ENCODE data around the gene XPO1.

Gene XPO1

GRCh38 chr2:61538920-61539520 lies 864 bp upstream of the XPO1 start:
- DNase-seq, result peak in 1 of 2 experiments; percentile 62
- no peak for TF ChIP-seq GATA1 (IDR thresholded peaks at IDR 0.05; ENCODE audit: low read depth, low read length)
- TF ChIP-seq POLR2A (IDR thresholded peaks at IDR 0.05; ENCODE audit: low read length), result no peak

DNA sequence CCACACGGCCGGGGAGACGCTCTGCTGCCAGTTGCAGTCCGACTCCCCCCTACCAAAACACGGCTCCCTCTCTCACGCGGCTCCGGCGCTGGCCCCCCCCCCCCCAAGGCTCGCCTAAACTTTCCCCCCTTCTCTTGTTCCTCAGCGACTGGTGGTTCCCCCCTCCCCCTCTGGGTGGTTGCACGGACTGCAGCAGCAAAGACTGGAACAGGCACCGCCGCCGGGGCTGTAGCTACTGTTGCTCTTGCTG lies 281 bp downstream of the XPO1 start:
- TF ChIP-seq GATA1 (IDR thresholded peaks at IDR 0.05; ENCODE audit: low read depth, low read length), result no peak
- TF ChIP-seq POLR2A (IDR thresholded peaks at IDR 0.05; ENCODE audit: low read length), result no peak
- DNase-seq, result no peak

GRCh38 chr2:61537277-61537949 lies 743 bp downstream of the XPO1 start:
- DNase-seq, result peak; percentile 49 to 67
- TF ChIP-seq GATA1 (IDR thresholded peaks at IDR 0.05; ENCODE audit: low read depth, low read length), result no peak

DNA sequence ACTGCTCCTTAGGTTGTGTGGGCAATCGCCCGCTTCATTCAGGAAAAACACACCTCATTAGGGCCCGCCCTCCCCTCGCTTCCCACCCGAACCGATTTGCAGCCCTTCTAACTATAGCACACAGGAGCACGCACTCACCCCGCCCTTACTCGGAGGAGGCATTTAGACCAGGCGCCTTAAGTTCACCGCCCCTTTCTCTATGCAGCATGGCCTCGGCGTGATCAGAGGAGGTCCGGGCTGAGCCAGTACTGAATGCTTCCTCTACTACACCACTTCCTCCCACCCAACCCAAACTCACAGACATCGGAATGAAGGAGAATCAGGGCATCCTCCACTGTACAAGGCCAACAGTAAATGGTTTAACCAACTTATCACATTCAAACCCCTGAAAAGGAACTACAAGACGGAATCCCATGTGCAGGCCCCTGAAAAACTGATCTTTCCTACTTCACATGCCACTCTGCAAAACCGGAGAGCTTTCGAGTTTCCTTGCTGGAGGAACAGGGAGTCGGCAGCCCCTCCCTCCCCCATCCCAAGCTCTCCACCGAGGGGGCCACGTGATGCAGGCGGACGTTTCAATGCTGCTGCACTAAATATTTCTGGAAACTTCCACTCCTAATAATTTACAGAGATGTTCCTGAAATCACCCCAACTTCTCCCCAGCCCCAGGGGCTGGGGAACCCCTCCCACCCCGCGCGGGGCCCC lies 1.4 kb downstream of the XPO1 start:
- peak; percentile 92 to 93 for DNase-seq
- TF ChIP-seq POLR2A (IDR thresholded peaks at IDR 0.05; ENCODE audit: low read length) (peak; percentile 89), GATA1 (IDR thresholded peaks at IDR 0.05; ENCODE audit: low read depth, low read length) (no peak)

DNA sequence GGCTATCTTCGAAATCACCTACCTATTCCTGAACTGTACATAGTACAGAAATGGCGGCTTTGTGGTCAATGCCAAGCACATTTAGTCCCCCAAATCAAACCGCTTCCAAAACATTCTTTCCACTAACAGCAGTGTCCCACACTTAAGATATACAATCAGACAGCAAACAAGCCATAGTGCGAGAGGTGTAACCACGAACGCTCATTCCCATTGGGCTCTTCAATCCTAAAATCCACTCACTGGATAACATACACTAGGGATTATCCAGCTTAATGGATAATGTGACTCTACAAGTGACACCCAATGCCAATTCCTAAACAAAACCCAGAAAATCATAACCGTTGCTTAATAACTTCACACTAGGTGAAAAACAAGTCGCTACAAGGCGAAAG lies 2.0 kb downstream of the XPO1 start:
- DNase-seq, result peak; percentile 50 to 67
- no peak for TF ChIP-seq GATA1 (IDR thresholded peaks at IDR 0.05; ENCODE audit: low read depth, low read length)
- TF ChIP-seq POLR2A (IDR thresholded peaks at IDR 0.05; ENCODE audit: low read length), result no peak

DNA sequence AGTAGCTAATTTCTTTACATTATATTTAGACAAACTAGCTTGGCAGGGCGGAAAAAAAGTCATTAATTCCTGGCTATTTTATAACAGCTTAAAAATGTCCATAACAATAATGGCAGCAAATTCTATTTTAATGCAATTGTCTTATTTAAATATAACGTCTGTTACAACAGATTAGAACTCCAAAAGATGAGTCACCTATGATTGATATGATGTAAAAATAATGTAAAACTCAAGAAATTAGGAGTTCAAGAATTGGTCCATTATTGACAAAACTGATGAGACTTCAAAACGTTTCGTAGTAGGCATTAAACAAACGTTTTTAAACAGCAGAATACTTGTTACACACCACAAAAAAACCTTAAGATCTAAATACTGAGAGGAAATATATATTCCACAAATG lies 2.7 kb downstream of the XPO1 start:
- no peak for TF ChIP-seq POLR2A (IDR thresholded peaks at IDR 0.05; ENCODE audit: low read length)
- no peak for TF ChIP-seq GATA1 (IDR thresholded peaks at IDR 0.05; ENCODE audit: low read depth, low read length)
- DNase-seq, result peak; percentile 20 to 47

DNA sequence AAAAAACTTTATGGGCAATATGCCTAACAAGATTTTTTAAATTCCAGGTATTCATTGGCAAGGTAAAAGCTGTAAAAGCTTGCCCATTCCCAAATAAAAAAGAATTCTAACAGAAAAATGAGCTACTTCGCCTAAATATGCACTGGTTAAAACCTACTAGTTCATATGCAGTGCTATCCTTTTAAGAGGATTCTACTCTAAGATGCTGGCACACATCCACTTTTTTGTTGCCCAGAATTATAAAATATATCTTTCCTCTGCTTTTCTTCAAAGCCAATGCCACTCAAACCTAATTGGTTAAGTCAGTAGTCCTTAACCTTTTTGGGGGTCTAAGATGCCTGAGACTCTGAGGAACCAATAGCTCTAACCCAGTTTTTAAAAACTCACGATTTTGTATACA lies 3.2 kb downstream of the XPO1 start:
- no peak for TF ChIP-seq GATA1 (IDR thresholded peaks at IDR 0.05; ENCODE audit: low read depth, low read length)
- no peak for TF ChIP-seq POLR2A (IDR thresholded peaks at IDR 0.05; ENCODE audit: low read length)
- peak in 1 of 2 experiments; percentile 40 for DNase-seq

DNA sequence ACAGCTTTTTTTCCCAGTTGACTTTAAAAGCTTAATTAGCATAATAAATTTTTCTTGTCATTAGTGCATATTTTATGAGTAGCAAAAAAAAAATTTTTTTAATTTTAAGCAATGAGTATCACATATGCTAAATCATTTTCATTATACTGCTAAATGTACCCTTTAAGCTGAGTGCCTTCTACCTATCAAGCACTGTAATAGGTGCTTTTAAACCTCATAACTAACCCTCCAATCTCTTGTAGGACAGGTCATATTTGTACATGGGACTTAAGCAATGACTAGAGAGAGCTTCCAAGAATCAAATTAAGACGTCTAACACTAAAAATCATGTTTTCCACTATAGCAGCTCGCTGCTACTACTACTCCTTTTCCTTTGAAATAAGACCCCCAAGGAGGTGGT lies 7.4 kb downstream of the XPO1 start:
- no peak for DNase-seq
- no peak for TF ChIP-seq GATA1 (IDR thresholded peaks at IDR 0.05; ENCODE audit: low read depth, low read length)
- no peak for TF ChIP-seq POLR2A (IDR thresholded peaks at IDR 0.05; ENCODE audit: low read length)

GRCh38 chr2:61529944-61530735 lies 8.0 kb downstream of the XPO1 start:
- TF ChIP-seq GATA1 (IDR thresholded peaks at IDR 0.05; ENCODE audit: low read depth, low read length) (no peak), POLR2A (IDR thresholded peaks at IDR 0.05; ENCODE audit: low read length) (no peak)
- DNase-seq, result peak; percentile 23 to 71

DNA sequence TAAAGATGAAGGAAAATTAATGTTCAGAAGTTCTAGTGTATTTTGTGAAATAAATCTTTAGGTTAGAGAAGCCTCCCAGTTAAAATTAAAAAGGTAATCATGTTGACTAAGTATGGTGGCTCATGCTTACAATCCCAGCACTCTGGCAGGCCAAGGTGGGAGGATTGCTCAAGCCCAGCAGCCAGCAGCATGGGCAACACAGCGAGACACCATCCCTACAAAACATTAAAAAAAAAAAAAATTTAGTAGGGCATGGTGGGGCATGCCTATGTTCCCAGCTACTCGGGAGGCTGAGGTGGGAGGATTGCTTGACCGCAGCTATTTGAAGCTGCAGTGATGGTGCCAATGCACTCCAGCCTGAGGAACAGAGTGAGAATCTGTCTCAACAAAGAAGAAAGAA lies 17.9 kb downstream of the XPO1 start:
- TF ChIP-seq POLR2A (IDR thresholded peaks at IDR 0.05; ENCODE audit: low read length) (no peak), GATA1 (IDR thresholded peaks at IDR 0.05; ENCODE audit: low read depth, low read length) (no peak)
- DNase-seq, result no peak

- no peak for TF ChIP-seq GATA1 (IDR thresholded peaks at IDR 0.05; ENCODE audit: low read depth, low read length)
- no peak for TF ChIP-seq POLR2A (IDR thresholded peaks at IDR 0.05; ENCODE audit: low read length)
- no peak for DNase-seq
Observed at GRCh38 chr2:61512768-61513398, 25.3 kb downstream of the XPO1 start.

DNA sequence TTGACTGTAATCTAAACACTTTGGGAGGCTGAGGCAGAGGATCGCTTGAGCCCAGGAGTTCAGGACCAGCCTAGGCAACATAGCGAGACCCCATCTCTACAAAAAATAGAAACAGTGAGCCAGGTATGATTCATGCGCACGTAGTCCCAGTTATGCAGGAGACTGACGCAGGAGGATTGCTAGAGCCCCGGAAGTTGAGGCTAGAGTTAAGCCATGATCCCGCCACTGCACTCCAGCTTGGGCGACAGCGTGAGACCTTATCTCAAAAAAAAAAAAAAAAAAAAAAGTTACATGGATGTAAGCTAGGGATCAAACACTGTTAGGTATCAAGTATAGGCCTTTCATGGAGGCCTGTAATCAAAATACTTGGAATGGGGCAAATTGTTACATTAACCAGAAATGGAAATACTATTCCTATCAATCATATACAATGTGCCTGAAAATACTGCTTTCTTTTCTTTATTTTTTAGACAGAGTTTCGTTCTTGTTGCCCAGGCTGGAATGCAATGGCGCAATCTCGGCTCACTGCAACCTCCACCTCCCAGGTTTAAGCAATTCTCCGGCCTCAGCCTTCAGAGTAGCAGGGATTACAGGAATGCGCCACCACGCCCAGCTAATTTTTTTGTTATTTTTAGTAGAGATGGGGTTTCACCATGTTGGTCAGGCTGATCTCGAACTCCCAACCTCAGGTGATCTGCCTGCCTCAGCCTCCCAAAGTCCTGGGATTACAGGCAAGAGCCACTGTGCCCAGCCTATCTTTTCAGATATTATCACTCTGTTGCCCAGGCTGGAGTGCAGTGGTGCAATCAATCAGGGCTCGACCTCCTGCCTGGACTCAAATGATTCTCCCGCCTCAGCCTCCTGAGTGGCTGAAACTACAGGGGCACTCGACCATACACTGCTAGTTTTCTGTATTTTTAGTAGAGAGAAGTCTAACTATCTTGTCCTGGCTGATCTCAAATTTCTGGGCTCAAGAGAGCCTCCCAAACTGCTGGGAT lies 27.2 kb downstream of the XPO1 start:
- TF ChIP-seq POLR2A (IDR thresholded peaks at IDR 0.05; ENCODE audit: low read length) (no peak), GATA1 (IDR thresholded peaks at IDR 0.05; ENCODE audit: low read depth, low read length) (no peak)
- DNase-seq, result no peak

DNA sequence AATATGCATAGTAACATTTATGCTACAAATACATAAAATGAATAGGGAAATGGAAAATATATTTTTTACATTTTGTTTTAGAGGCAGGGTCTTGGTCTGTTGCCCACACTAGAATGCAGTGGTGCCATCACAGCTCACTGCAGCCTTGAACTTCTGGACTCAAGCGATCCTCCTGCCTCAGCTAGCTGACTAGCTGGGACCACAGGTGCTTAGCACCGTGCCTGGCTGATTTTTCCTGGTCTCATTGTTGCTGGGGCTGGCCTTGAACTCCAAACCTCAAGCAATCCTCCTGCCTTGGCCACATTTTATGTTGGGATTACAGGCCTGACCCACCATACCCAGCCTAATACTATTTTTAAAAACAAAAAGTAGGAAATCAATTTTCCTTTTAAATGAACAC lies 33.2 kb downstream of the XPO1 start:
- DNase-seq, result no peak
- TF ChIP-seq POLR2A (IDR thresholded peaks at IDR 0.05; ENCODE audit: low read length) (no peak), GATA1 (IDR thresholded peaks at IDR 0.05; ENCODE audit: low read depth, low read length) (no peak)
